ENCODE data around the gene DLGAP1.

The DLGAP1 gene

GRCh38 chr18:3950668-3951404 lies 504.3 kb downstream of the DLGAP1 start:
- no peak for DNase-seq (ENCODE audit: low spot score)
- TF ChIP-seq CTCF (IDR thresholded peaks at IDR 0.05): no peak
- Histone ChIP-seq H3K27ac (no peak overlapping the region), H3K4me3 (no peak overlapping the region)

- TF ChIP-seq CTCF (IDR thresholded peaks at IDR 0.05): no peak
- H3K27ac ChIP-seq: no peak overlapping the region
- H3K4me3 ChIP-seq: no peak overlapping the region
- no peak for DNase-seq (ENCODE audit: low spot score)
These were observed 506.1 kb downstream of the DLGAP1 start for GRCh38 chr18:3948958-3949357.

- DNase-seq (ENCODE audit: low spot score): no peak
- Histone ChIP-seq H3K4me3 (no peak overlapping the region), H3K27ac (no peak overlapping the region)
These were observed 507.7 kb downstream of the DLGAP1 start for GRCh38 chr18:3947383-3947782.

GRCh38 chr18:3935305-3935704 lies 519.8 kb downstream of the DLGAP1 start:
- no peak for DNase-seq (ENCODE audit: low spot score)
- Histone ChIP-seq H3K4me3 (no peak overlapping the region), H3K27ac (no peak overlapping the region)
- TF ChIP-seq CTCF (IDR thresholded peaks at IDR 0.05): no peak

More at GRCh38 chr18:3947383-3947782, 507.7 kb downstream of the DLGAP1 start:
- no peak for TF ChIP-seq CTCF (IDR thresholded peaks at IDR 0.05)

GRCh38 chr18:3932276-3932675 lies 522.8 kb downstream of the DLGAP1 start:
- no peak overlapping the region for H3K27ac ChIP-seq
- no peak for DNase-seq (ENCODE audit: low spot score)
- no peak overlapping the region for H3K4me3 ChIP-seq
- TF ChIP-seq CTCF (IDR thresholded peaks at IDR 0.05): no peak

- DNase-seq (ENCODE audit: low spot score): no peak
- Histone ChIP-seq H3K4me3 (no peak overlapping the region), H3K27ac (no peak overlapping the region)
- no peak for TF ChIP-seq CTCF (IDR thresholded peaks at IDR 0.05)
These were observed 523.5 kb downstream of the DLGAP1 start for GRCh38 chr18:3931542-3932112.

GRCh38 chr18:3931013-3931315 lies 524.1 kb downstream of the DLGAP1 start:
- H3K27ac ChIP-seq: no peak overlapping the region
- DNase-seq (ENCODE audit: low spot score): no peak
- no peak overlapping the region for H3K4me3 ChIP-seq
- TF ChIP-seq CTCF (IDR thresholded peaks at IDR 0.05): no peak
